WTC11 (cell line): ENCODE measurements around the gene GGCT.

Source experiments
- ELF4 ChIP-seq: sonication (generic); formaldehyde crosslinking; IDR thresholded peaks from 2 replicates; pipeline ENCODE4 v1.8.1; 2022; ENCODE audit warnings: low read depth, mild to moderate bottlenecking, moderate library complexity, missing genetic modification reagents
- ESRRA ChIP-seq: sonication (generic); formaldehyde crosslinking; IDR thresholded peaks from 2 replicates; pipeline ENCODE4 v1.8.1; 2022; ENCODE audit warnings: mild to moderate bottlenecking, missing genetic modification reagents, borderline replicate concordance
- NR3C1 ChIP-seq: sonication (generic); formaldehyde crosslinking; conservative IDR thresholded peaks from 2 replicates; pipeline ENCODE4 v1.8.1; 2023; ENCODE audit warnings: low read depth, mild to moderate bottlenecking, missing genetic modification reagents
- SP1 ChIP-seq: sonication (generic); formaldehyde crosslinking; conservative IDR thresholded peaks from 2 replicates; pipeline ENCODE4 v1.8.1; 2022; ENCODE audit warnings: missing genetic modification reagents
- TF ChIP-seq, protein P1 (sequence below): fragments of 200-600 bp; IDR thresholded peaks from 2 replicates; pipeline ENCODE4 v1.8.0; 2022; ENCODE audit warnings: antibody characterized with exemption
- TF ChIP-seq, protein P2 (sequence below): sonication (generic); formaldehyde crosslinking; IDR thresholded peaks from 2 replicates; pipeline ENCODE4 v1.8.1; 2022; ENCODE audit warnings: mild to moderate bottlenecking, missing genetic modification reagents, moderate library complexity, borderline replicate concordance
- TF ChIP-seq, protein P3 (sequence below): sonication (generic); formaldehyde crosslinking; IDR thresholded peaks from 2 replicates; pipeline ENCODE4 v1.8.0; 2022; ENCODE audit warnings: mild to moderate bottlenecking, missing genetic modification reagents
- TF ChIP-seq, protein P4 (sequence below): sonication (generic); formaldehyde crosslinking; IDR thresholded peaks from 2 replicates; pipeline ENCODE4 v1.8.0; 2023; ENCODE audit warnings: missing genetic modification reagents
- TF ChIP-seq, protein P5 (sequence below): sonication (generic); formaldehyde crosslinking; IDR thresholded peaks from 2 replicates; pipeline ENCODE4 v1.8.0; 2022; ENCODE audit warnings: mild to moderate bottlenecking, missing genetic modification reagents
- TF ChIP-seq, protein P6 (sequence below): sonication (generic); formaldehyde crosslinking; IDR thresholded peaks from 2 replicates; pipeline ENCODE4 v1.8.0; 2023; ENCODE audit warnings: mild to moderate bottlenecking, missing genetic modification reagents

DNA sequence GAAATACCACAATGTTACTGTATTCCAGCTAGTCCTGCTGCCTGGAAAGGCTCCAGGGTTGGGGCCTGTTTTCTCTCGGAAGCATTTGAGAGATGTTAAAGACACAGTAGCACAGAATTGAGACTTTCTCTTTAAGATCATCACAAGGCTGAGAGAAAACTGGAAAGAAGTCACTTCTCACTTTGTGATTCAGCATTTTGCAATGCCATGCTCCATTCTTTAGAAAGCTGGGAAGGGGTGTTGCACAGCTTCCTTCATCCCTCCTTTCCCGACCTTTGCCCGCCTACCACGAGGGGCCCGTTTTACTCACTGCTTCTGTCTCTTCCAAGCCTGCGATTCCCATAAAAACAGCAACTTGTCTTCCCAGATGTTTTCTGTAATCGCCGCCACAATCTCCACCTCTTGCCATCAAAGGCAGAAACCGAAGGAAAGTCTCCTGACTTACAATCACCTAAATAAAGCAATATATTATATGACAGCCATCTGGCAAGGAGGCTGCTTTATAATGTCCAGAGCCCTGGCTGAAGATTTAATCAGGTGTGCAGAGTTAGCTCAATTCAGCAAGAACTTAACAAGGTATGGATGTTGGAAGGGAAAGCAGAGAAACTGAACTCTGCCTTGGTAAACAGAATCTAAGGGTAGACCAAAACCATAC lies 44.9 kb downstream of the GGCT start:
- TF ChIP-seq, protein P1, sequence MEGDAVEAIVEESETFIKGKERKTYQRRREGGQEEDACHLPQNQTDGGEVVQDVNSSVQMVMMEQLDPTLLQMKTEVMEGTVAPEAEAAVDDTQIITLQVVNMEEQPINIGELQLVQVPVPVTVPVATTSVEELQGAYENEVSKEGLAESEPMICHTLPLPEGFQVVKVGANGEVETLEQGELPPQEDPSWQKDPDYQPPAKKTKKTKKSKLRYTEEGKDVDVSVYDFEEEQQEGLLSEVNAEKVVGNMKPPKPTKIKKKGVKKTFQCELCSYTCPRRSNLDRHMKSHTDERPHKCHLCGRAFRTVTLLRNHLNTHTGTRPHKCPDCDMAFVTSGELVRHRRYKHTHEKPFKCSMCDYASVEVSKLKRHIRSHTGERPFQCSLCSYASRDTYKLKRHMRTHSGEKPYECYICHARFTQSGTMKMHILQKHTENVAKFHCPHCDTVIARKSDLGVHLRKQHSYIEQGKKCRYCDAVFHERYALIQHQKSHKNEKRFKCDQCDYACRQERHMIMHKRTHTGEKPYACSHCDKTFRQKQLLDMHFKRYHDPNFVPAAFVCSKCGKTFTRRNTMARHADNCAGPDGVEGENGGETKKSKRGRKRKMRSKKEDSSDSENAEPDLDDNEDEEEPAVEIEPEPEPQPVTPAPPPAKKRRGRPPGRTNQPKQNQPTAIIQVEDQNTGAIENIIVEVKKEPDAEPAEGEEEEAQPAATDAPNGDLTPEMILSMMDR = no peak
- TF ChIP-seq, protein P2, sequence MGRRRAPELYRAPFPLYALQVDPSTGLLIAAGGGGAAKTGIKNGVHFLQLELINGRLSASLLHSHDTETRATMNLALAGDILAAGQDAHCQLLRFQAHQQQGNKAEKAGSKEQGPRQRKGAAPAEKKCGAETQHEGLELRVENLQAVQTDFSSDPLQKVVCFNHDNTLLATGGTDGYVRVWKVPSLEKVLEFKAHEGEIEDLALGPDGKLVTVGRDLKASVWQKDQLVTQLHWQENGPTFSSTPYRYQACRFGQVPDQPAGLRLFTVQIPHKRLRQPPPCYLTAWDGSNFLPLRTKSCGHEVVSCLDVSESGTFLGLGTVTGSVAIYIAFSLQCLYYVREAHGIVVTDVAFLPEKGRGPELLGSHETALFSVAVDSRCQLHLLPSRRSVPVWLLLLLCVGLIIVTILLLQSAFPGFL (CRISPR knock-in tag) = no peak
- TF ChIP-seq, protein P3, sequence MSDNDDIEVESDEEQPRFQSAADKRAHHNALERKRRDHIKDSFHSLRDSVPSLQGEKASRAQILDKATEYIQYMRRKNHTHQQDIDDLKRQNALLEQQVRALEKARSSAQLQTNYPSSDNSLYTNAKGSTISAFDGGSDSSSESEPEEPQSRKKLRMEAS (CRISPR knock-in tag) = no peak
- TF ChIP-seq, protein P4, sequence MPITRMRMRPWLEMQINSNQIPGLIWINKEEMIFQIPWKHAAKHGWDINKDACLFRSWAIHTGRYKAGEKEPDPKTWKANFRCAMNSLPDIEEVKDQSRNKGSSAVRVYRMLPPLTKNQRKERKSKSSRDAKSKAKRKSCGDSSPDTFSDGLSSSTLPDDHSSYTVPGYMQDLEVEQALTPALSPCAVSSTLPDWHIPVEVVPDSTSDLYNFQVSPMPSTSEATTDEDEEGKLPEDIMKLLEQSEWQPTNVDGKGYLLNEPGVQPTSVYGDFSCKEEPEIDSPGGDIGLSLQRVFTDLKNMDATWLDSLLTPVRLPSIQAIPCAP = no peak
- TF ChIP-seq NR3C1 (no peak), SP1 (CRISPR knock-in tag) (no peak), ESRRA (CRISPR knock-in tag) (no peak), ELF4 (CRISPR knock-in tag) (no peak)
- TF ChIP-seq, protein P5, sequence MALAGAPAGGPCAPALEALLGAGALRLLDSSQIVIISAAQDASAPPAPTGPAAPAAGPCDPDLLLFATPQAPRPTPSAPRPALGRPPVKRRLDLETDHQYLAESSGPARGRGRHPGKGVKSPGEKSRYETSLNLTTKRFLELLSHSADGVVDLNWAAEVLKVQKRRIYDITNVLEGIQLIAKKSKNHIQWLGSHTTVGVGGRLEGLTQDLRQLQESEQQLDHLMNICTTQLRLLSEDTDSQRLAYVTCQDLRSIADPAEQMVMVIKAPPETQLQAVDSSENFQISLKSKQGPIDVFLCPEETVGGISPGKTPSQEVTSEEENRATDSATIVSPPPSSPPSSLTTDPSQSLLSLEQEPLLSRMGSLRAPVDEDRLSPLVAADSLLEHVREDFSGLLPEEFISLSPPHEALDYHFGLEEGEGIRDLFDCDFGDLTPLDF (CRISPR knock-in tag) = no peak
- TF ChIP-seq, protein P6, sequence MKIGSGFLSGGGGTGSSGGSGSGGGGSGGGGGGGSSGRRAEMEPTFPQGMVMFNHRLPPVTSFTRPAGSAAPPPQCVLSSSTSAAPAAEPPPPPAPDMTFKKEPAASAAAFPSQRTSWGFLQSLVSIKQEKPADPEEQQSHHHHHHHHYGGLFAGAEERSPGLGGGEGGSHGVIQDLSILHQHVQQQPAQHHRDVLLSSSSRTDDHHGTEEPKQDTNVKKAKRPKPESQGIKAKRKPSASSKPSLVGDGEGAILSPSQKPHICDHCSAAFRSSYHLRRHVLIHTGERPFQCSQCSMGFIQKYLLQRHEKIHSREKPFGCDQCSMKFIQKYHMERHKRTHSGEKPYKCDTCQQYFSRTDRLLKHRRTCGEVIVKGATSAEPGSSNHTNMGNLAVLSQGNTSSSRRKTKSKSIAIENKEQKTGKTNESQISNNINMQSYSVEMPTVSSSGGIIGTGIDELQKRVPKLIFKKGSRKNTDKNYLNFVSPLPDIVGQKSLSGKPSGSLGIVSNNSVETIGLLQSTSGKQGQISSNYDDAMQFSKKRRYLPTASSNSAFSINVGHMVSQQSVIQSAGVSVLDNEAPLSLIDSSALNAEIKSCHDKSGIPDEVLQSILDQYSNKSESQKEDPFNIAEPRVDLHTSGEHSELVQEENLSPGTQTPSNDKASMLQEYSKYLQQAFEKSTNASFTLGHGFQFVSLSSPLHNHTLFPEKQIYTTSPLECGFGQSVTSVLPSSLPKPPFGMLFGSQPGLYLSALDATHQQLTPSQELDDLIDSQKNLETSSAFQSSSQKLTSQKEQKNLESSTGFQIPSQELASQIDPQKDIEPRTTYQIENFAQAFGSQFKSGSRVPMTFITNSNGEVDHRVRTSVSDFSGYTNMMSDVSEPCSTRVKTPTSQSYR (CRISPR knock-in tag) = no peak
